HFFc6 (cell line): ENCODE data around the gene GNPTG. TPM values are rescaled to one million over a fixed set of nuclear protein-coding genes. Genes with fewer than 3 reads are reported as not detected.

ENCODE experiments used
- DNase-seq: peaks from one replicate; pipeline ENCODE4 v3.0.0-alpha.2; 2018
- H3K27ac Mint-ChIP-seq: 2 replicates; pipeline ENCODE4 v1.8.0; 2020; ENCODE audit warnings: mild to moderate bottlenecking, mixed read lengths
- H3K27me3 Mint-ChIP-seq: 2 replicates; pipeline ENCODE4 v1.8.0; 2021; ENCODE audit warnings: mild to moderate bottlenecking, moderate library complexity, mixed read lengths; ENCODE audit not compliant: insufficient read depth
- H3K36me3 Mint-ChIP-seq: 2 replicates; pipeline ENCODE4 v1.8.0; 2021; ENCODE audit warnings: low read depth, mixed read lengths
- H3K4me1 Mint-ChIP-seq: 2 replicates; pipeline ENCODE4 v1.8.0; 2020; ENCODE audit warnings: low read depth, mixed read lengths
- H3K4me3 Mint-ChIP-seq: 2 replicates; pipeline ENCODE4 v1.8.0; 2020; ENCODE audit warnings: mild to moderate bottlenecking, moderate library complexity, mixed read lengths
- H3K9me3 Mint-ChIP-seq: 2 replicates; pipeline ENCODE4 v1.8.0; 2020; ENCODE audit warnings: mild to moderate bottlenecking, mixed read lengths
- total RNA-seq, 6 experiments: library from RNA; stranded (reverse); fragmentation: NEBNext Ultra II Directional; extraction: Animal tissue kit (Norgen Biotek cat#: 25700); gene quantifications; 2 replicates in 1 of 6; 3 replicates in 5 of 6; pipeline ENCODE4 v1.2.3, GENCODE V29; 2021
- TF ChIP-seq, protein P1 (sequence below): fragments of 200-600 bp; sonication (generic); IDR thresholded peaks from 2 replicates; pipeline ENCODE4 v1.5.0; 2021; ENCODE audit warnings: antibody characterized with exemption, mild to moderate bottlenecking

GNPTG gene
- total RNA-seq, 6 experiments from 2014 or later = 46.8 to 68.1 (median 52.6) TPM

- no peak for DNase-seq
- Mint-ChIP-seq H3K27ac (no peak overlapping the region), H3K4me1 (no peaks in the 10 kb centered on the region), H3K4me3 (no peak overlapping the region), H3K27me3 (no peaks in the 10 kb centered on the region; the same call in 1 of the 2 replicates), H3K36me3 (no peaks in the 10 kb centered on the region; the same call in 1 of the 2 replicates), H3K9me3 (no peaks in the 10 kb centered on the region)
- TF ChIP-seq, protein P1, sequence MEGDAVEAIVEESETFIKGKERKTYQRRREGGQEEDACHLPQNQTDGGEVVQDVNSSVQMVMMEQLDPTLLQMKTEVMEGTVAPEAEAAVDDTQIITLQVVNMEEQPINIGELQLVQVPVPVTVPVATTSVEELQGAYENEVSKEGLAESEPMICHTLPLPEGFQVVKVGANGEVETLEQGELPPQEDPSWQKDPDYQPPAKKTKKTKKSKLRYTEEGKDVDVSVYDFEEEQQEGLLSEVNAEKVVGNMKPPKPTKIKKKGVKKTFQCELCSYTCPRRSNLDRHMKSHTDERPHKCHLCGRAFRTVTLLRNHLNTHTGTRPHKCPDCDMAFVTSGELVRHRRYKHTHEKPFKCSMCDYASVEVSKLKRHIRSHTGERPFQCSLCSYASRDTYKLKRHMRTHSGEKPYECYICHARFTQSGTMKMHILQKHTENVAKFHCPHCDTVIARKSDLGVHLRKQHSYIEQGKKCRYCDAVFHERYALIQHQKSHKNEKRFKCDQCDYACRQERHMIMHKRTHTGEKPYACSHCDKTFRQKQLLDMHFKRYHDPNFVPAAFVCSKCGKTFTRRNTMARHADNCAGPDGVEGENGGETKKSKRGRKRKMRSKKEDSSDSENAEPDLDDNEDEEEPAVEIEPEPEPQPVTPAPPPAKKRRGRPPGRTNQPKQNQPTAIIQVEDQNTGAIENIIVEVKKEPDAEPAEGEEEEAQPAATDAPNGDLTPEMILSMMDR = no peak
These were observed 15.9 kb downstream of the GNPTG start for GRCh38 chr16:1367486-1368174.

GRCh38 chr16:1371054-1371978 lies 19.6 kb downstream of the GNPTG start:
- H3K4me3 Mint-ChIP-seq = no peak overlapping the region
- no peaks in the 10 kb centered on the region for H3K9me3 Mint-ChIP-seq
- H3K4me1 Mint-ChIP-seq = no peaks in the 10 kb centered on the region
- TF ChIP-seq, protein P1 = no peak
- no peaks in the 10 kb centered on the region; the same call in 1 of the 2 replicates for H3K27me3 Mint-ChIP-seq
- no peaks in the 10 kb centered on the region for H3K36me3 Mint-ChIP-seq
- DNase-seq = no peak
- H3K27ac Mint-ChIP-seq = no peak overlapping the region

GRCh38 chr16:1372292-1372950 lies 20.7 kb downstream of the GNPTG start:
- DNase-seq = no peak
- Mint-ChIP-seq H3K36me3 (no peaks in the 10 kb centered on the region), H3K27ac (no peak overlapping the region), H3K4me1 (no peaks in the 10 kb centered on the region), H3K27me3 (no peaks in the 10 kb centered on the region; the same call in 1 of the 2 replicates), H3K9me3 (no peaks in the 10 kb centered on the region), H3K4me3 (no peak overlapping the region)
- TF ChIP-seq, protein P1 = no peak

DNA sequence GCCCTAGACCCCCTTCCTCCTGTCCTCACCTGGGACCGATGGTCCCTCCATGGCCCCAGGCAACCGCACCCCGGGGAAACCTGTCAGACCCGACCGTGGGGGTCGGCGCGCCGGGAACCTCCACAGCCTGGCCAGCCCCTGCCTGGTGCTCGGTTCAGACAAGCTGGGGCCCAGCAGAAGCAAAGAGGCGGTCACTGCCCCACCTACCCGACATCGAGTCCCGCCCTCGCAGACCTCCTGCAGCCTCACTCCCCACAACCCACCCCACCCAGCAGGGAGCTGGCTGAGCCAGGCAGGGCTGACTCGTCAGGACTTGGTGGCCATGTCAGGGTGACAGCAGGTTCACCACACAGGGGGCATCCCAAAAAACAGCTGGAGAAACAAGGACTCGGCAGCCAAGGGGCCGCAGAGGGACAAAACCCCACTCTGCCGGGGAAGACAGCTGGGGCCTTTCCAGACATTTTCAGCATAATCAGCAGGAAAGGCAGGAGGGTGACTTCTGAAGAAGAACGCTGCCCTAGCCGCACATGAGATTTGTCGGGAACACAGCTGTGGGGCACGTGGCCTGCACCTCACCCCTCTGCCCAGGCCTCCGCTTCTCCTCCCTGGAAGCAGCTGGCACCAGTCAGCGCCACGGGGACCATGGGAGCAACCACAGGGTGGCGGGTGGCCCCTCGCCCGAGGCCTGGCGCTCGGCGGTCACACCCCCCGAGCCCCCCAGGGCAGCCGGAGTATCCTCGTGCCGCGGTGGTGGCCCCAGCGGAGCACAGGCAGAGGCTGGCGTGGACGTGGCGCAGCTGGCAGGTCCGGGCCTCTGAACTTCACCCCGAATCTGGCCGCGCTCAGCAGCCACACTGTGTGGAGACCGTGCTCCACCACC lies 22.9 kb downstream of the GNPTG start:
- no peak for DNase-seq
- H3K9me3 Mint-ChIP-seq = no peaks in the 10 kb centered on the region
- H3K27ac Mint-ChIP-seq = no peak overlapping the region
- H3K36me3 Mint-ChIP-seq = no peaks in the 10 kb centered on the region
- TF ChIP-seq, protein P1 = no peak
- peaks cover 15% of the 10 kb centered on the region for H3K4me1 Mint-ChIP-seq
- peaks cover 4% of the 10 kb centered on the region; the same call in 1 of the 2 replicates for H3K27me3 Mint-ChIP-seq
- H3K4me3 Mint-ChIP-seq = no peak overlapping the region

- TF ChIP-seq, protein P1 = no peak
- Mint-ChIP-seq H3K4me1 (peaks cover 15% of the 10 kb centered on the region), H3K4me3 (no peak overlapping the region), H3K36me3 (no peaks in the 10 kb centered on the region), H3K27ac (no peak overlapping the region), H3K27me3 (peaks cover 4% of the 10 kb centered on the region; the same call in 1 of the 2 replicates), H3K9me3 (no peaks in the 10 kb centered on the region)
- no peak for DNase-seq
These were observed 23.5 kb downstream of the GNPTG start for GRCh38 chr16:1375298-1375640.
